ENCODE results near the gene PRPSAP2. TPM values are rescaled to one million over a fixed set of nuclear protein-coding genes. Genes with fewer than 3 reads are reported as not detected.
A peak's percentile ranks its signal among the peaks of the same experiment; 100 is the strongest.

Gene PRPSAP2
- total and polyA plus RNA-seq, 7 donors, result 8.2 to 13.2 (median 10.2) TPM

DNA sequence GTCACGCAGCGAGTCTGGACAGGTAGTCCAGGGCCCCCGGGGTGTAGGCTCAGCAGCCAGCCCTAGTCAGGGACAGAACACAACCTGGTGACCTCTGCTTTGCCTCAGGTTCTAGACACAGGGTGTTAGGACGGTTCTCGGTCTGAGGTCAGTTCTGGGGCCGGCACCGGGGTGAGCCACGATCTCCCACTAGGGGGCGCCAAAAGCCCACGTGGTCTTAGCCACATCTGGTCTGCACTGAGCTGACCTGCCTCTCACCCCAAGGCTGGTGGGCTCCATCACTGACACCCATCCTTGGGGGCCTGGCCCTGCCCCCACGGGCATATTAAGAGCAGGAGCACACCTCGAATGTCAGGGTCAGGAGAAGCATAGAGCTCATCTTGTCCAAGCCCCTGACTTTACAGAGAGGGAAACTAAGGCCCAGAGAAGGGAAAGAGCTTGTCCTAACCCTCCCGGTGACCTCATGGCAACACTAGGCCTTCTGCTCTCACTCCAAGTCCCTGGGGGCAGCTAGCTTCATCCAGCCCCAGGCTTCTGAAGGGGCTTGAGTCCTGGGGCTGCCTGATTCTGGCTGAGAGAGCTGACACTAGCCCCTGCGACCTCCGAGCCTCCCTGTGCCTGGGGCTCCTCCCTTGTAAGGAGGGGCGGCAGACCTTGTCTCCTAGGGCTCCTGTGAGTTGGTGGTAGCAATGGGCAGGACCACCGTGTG lies 103.0 kb downstream of the PRPSAP2 start:
- H3K4me1 ChIP-seq, result no peaks in the 10 kb centered on the region
- intact Hi-C loops (cut with DNase I), result loop anchor here in 1 of 2 donors (10.0 kb wide), 1 partner anchor 64 kb away; no protein-coding TSS in a partner anchor
- no peaks in the 10 kb centered on the region for H3K36me3 ChIP-seq (ENCODE audit: insufficient read depth in 1 of 2, low read depth in 1 of 2)
- no peaks in the 10 kb centered on the region for H3K27me3 ChIP-seq (ENCODE audit: insufficient read depth in 3 of 3, low read length in 2 of 3)
- WGBS, 3 donors, result 36 to 37% (median 37%) methylated on average over 17 of the region's 17 CpGs
- H3K9me3 ChIP-seq, result no peaks in the 10 kb centered on the region
- no peak overlapping the region for H3K4me3 ChIP-seq
- DNase-seq, result peak; percentile 78 to 89
- TF ChIP-seq, protein P1, sequence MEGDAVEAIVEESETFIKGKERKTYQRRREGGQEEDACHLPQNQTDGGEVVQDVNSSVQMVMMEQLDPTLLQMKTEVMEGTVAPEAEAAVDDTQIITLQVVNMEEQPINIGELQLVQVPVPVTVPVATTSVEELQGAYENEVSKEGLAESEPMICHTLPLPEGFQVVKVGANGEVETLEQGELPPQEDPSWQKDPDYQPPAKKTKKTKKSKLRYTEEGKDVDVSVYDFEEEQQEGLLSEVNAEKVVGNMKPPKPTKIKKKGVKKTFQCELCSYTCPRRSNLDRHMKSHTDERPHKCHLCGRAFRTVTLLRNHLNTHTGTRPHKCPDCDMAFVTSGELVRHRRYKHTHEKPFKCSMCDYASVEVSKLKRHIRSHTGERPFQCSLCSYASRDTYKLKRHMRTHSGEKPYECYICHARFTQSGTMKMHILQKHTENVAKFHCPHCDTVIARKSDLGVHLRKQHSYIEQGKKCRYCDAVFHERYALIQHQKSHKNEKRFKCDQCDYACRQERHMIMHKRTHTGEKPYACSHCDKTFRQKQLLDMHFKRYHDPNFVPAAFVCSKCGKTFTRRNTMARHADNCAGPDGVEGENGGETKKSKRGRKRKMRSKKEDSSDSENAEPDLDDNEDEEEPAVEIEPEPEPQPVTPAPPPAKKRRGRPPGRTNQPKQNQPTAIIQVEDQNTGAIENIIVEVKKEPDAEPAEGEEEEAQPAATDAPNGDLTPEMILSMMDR (IDR thresholded peaks at IDR 0.05), result peak; percentile 89
- peak; percentile 90 to 97 (median 94) for ATAC-seq
- no peak overlapping the region for H3K27ac ChIP-seq

DNA sequence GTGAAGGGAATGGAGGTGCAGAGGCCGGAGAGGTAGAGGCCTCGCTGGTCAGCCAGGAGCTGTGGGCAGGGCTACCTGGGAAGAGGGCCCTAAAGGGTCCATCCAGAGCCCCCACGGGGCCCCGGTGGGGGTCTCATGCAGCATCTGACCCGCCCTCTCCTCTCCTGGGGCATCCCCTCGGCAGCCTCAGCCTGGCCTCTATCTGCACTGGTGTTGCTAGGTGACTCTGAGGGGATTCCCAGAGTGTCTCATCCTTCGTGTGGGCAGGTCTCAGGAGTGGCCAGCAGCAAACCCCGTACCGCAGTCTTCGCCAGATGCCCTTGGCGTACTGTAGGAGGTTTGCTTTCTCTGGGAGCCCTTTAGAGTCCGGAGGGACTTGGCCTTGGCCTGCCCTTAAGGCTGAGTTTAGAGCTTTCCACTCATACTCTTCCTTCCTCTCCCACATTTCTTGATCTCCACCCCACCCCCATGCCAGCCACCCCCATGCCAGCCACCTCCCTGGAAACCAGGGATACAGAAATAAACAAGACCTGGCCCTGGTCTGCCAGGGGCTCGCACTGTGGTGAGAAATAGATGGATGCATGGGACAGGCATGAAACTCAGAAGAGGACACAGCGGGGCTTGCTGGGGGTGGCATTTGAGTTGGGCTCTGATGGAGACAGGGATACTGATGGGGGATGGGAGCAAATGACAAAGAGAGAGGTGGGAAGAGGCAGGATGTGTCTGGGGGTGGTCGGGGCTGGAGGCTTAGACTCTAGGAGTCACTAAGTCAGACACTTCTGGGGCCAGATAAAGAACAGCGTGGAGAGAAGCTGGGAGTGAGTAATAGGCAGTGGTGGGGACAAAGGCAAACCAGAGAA lies 103.9 kb downstream of the PRPSAP2 start:
- TF ChIP-seq, protein P1 (IDR thresholded peaks at IDR 0.05), result no peak
- Histone ChIP-seq H3K27ac (no peak overlapping the region), H3K4me3 (no peak overlapping the region), H3K9me3 (no peaks in the 10 kb centered on the region), H3K4me1 (no peaks in the 10 kb centered on the region), H3K36me3 (ENCODE audit: insufficient read depth in 1 of 2, low read depth in 1 of 2) (no peaks in the 10 kb centered on the region), H3K27me3 (ENCODE audit: insufficient read depth in 3 of 3, low read length in 2 of 3) (no peaks in the 10 kb centered on the region)
- DNase-seq (peak in 1 of 2 donors; percentile 23), ATAC-seq (no peak)
- intact Hi-C loops (cut with DNase I), result loop anchor here in 1 of 2 donors (10.0 kb wide), 1 partner anchor 63 kb away; no protein-coding TSS in a partner anchor
- 74 to 83% (median 82%) methylated on average over 14 to 16 of the region's 16 CpGs for WGBS, 3 donors

DNA sequence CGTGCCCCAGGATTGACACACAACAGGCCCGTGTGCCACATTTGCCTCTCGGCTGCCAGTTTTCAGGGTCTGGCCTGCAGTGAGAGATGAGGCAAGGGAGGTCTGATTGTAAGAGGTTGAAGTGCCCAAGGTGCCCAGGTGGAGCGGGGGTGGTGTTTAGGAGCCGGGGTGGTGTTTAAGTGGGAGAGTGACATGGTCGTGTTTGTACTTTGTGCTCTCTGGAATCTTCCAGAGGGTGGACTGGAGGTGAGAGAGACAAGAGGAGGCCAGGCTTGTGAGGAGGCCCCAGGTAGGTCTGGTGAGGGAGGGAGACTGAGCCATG lies 104.5 kb downstream of the PRPSAP2 start:
- Histone ChIP-seq H3K4me1 (peaks cover 5% of the 10 kb centered on the region), H3K9me3 (no peaks in the 10 kb centered on the region), H3K27me3 (ENCODE audit: insufficient read depth in 3 of 3, low read length in 2 of 3) (no peaks in the 10 kb centered on the region), H3K27ac (no peak overlapping the region), H3K36me3 (ENCODE audit: insufficient read depth in 1 of 2, low read depth in 1 of 2) (no peaks in the 10 kb centered on the region), H3K4me3 (no peak overlapping the region)
- ATAC-seq, result no peak
- WGBS, 3 donors, result 83 to 88% (median 86%) methylated on average over 6 of the region's 6 CpGs
- peak in 1 of 2 donors; percentile 19 for DNase-seq
- TF ChIP-seq, protein P1 (IDR thresholded peaks at IDR 0.05), result no peak
- intact Hi-C loops (cut with DNase I), result loop anchor here in 1 of 2 donors (10.0 kb wide), 1 partner anchor 62 kb away; no protein-coding TSS in a partner anchor

DNA sequence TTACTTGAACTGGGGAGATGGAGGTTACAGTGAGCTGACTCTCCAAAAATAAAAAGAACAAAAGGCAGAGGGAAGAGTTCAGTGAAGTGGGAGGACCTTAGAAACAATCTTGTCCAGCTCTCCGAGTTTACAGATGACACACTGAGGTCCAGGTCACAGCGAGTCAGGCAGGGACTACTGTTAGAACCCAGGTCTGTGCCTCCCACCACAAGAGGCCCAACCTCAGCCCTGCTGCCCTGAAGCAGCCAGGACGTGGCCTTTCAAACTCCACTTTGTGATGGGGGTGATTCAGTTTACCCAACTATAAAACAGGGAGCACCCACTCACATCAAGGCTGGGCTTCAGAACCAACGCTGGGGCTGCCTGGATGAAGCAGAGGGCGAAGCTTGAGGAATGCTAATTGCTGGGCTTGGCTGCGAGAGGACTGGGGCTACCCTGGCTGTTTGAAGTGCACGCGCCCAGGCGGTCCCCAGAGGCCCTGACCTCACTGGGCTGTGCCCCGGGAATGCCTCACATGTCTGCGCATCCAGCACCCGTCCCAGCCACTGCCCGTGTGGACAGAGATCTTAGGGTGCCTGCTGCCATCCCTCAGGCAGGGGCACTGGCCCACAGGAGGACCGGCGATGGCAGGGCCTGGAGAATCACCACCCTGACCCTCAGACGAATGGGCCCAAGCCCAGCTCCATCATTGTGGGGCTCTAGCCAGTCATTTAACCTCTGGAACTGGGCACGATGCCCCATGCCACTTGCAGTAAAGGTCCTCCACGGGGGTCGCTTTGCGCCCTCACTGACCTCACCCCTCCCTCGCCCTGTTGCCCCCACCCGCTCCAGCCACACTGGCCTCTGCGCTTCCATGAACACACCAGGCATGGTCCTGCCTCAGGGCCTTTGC lies 105.4 kb downstream of the PRPSAP2 start:
- no peaks in the 10 kb centered on the region for H3K9me3 ChIP-seq
- WGBS, 3 donors, result 85 to 88% (median 86%) methylated on average over 21 to 23 of the region's 23 CpGs
- intact Hi-C loops (cut with DNase I), result loop anchor here in 1 of 2 donors (10.0 kb wide), 1 partner anchor 61 kb away; no protein-coding TSS in a partner anchor
- no peaks in the 10 kb centered on the region for H3K27me3 ChIP-seq (ENCODE audit: insufficient read depth in 3 of 3, low read length in 2 of 3)
- ATAC-seq, result no peak
- no peaks in the 10 kb centered on the region for H3K36me3 ChIP-seq (ENCODE audit: insufficient read depth in 1 of 2, low read depth in 1 of 2)
- TF ChIP-seq, protein P1 (IDR thresholded peaks at IDR 0.05), result no peak
- H3K4me3 ChIP-seq, result no peak overlapping the region
- no peak overlapping the region for H3K27ac ChIP-seq
- peak in 1 of 2 donors; percentile 35 for DNase-seq
- peaks cover 7% of the 10 kb centered on the region for H3K4me1 ChIP-seq
